ENCODE measurements around the gene ZNF202.
"Not testable (repeated sequence)": the region's sequence is repeated elsewhere in the genome, so short reads cannot be mapped to it uniquely, and the experiment has no call there.

The ZNF202 gene

GRCh38 chr11:123755813-123756212 is 14.4 kb upstream of the ZNF202 start:
- no peak for DNase-seq (ENCODE audit: low read depth in 1 of 2, low spot score in 1 of 2)
- in situ Hi-C loops (cut with HindIII; ENCODE audit: low pct_unique_long_range_greater_than_20kb, low sequenced_read_pairs): no loop called here
- TF ChIP-seq JUND (IDR thresholded peaks at IDR 0.05; ENCODE audit: low read depth): no peak

- in situ Hi-C loops (cut with HindIII; ENCODE audit: low pct_unique_long_range_greater_than_20kb, low sequenced_read_pairs): no loop called here
- no peak for TF ChIP-seq JUND (IDR thresholded peaks at IDR 0.05; ENCODE audit: low read depth)
Measured at GRCh38 chr11:123755344-123755743, 13.9 kb upstream of the ZNF202 start.

GRCh38 chr11:123754101-123754568 is 12.7 kb upstream of the ZNF202 start, which contains the start of gene OR6X1:
TSS of gene OR6X1 (minus strand) at chr11:123754518. CDS start at chr11:123754518, 0 bp downstream.
- in situ Hi-C loops (cut with HindIII; ENCODE audit: low pct_unique_long_range_greater_than_20kb, low sequenced_read_pairs): no loop called here
- TF ChIP-seq JUND (IDR thresholded peaks at IDR 0.05; ENCODE audit: low read depth): no peak
- no peak for DNase-seq (ENCODE audit: low read depth in 1 of 2, low spot score in 1 of 2)

More at GRCh38 chr11:123755344-123755743, 13.9 kb upstream of the ZNF202 start:
- DNase-seq (ENCODE audit: low read depth in 1 of 2, low spot score in 1 of 2): no peak

- in situ Hi-C loops (cut with HindIII; ENCODE audit: low pct_unique_long_range_greater_than_20kb, low sequenced_read_pairs): no loop called here
- no peak for DNase-seq (ENCODE audit: low read depth in 1 of 2, low spot score in 1 of 2)
- TF ChIP-seq JUND (IDR thresholded peaks at IDR 0.05; ENCODE audit: low read depth): no peak
Measured at GRCh38 chr11:123753110-123753509, 11.7 kb upstream of the ZNF202 start.

GRCh38 chr11:123751781-123752180 is 10.3 kb upstream of the ZNF202 start:
- in situ Hi-C loops (cut with HindIII; ENCODE audit: low pct_unique_long_range_greater_than_20kb, low sequenced_read_pairs): no loop called here
- peak in 1 of 2 experiments; percentile 20 for DNase-seq (ENCODE audit: low read depth in 1 of 2, low spot score in 1 of 2)
- no peak for TF ChIP-seq JUND (IDR thresholded peaks at IDR 0.05; ENCODE audit: low read depth)

- in situ Hi-C loops (cut with HindIII; ENCODE audit: low pct_unique_long_range_greater_than_20kb, low sequenced_read_pairs); DNase-seq (ENCODE audit: low read depth in 1 of 2, low spot score in 1 of 2): not testable (repeated sequence)
Measured at GRCh38 chr11:123748349-123748748, 6.9 kb upstream of the ZNF202 start.

- TF ChIP-seq JUND (IDR thresholded peaks at IDR 0.05; ENCODE audit: low read depth): no peak
- in situ Hi-C loops (cut with HindIII; ENCODE audit: low pct_unique_long_range_greater_than_20kb, low sequenced_read_pairs): no loop called here
- no peak for DNase-seq (ENCODE audit: low read depth in 1 of 2, low spot score in 1 of 2)
Measured at GRCh38 chr11:123745764-123746451, 4.4 kb upstream of the ZNF202 start.

- in situ Hi-C loops (cut with HindIII; ENCODE audit: low pct_unique_long_range_greater_than_20kb, low sequenced_read_pairs): no loop called here
- TF ChIP-seq JUND (IDR thresholded peaks at IDR 0.05; ENCODE audit: low read depth): no peak
- no peak for DNase-seq (ENCODE audit: low read depth in 1 of 2, low spot score in 1 of 2)
Measured at GRCh38 chr11:123742724-123743120, 1.3 kb upstream of the ZNF202 start.

- DNase-seq (ENCODE audit: low read depth in 1 of 2, low spot score in 1 of 2): peak in 1 of 2 experiments; percentile 20
- in situ Hi-C loops (cut with HindIII; ENCODE audit: low pct_unique_long_range_greater_than_20kb, low sequenced_read_pairs): no loop called here
- TF ChIP-seq JUND (IDR thresholded peaks at IDR 0.05; ENCODE audit: low read depth): no peak
Measured at GRCh38 chr11:123742031-123742723, 717 bp upstream of the ZNF202 start.

- no peak for TF ChIP-seq JUND (IDR thresholded peaks at IDR 0.05; ENCODE audit: low read depth)
- DNase-seq (ENCODE audit: low read depth in 1 of 2, low spot score in 1 of 2): peak in 1 of 2 experiments; percentile 27
- in situ Hi-C loops (cut with HindIII; ENCODE audit: low pct_unique_long_range_greater_than_20kb, low sequenced_read_pairs): no loop called here
Measured at GRCh38 chr11:123740787-123741158, 687 bp downstream of the ZNF202 start.

- DNase-seq (ENCODE audit: low read depth in 1 of 2, low spot score in 1 of 2): no peak
- in situ Hi-C loops (cut with HindIII; ENCODE audit: low pct_unique_long_range_greater_than_20kb, low sequenced_read_pairs): no loop called here
- no peak for TF ChIP-seq JUND (IDR thresholded peaks at IDR 0.05; ENCODE audit: low read depth)
Measured at GRCh38 chr11:123738374-123738773, 3.1 kb downstream of the ZNF202 start.

GRCh38 chr11:123736769-123737168 is 4.7 kb downstream of the ZNF202 start:
- no peak for TF ChIP-seq JUND (IDR thresholded peaks at IDR 0.05; ENCODE audit: low read depth)
- in situ Hi-C loops (cut with HindIII; ENCODE audit: low pct_unique_long_range_greater_than_20kb, low sequenced_read_pairs): no loop called here
- DNase-seq (ENCODE audit: low read depth in 1 of 2, low spot score in 1 of 2): no peak

- DNase-seq (ENCODE audit: low read depth in 1 of 2, low spot score in 1 of 2): no peak
- TF ChIP-seq JUND (IDR thresholded peaks at IDR 0.05; ENCODE audit: low read depth): no peak
- in situ Hi-C loops (cut with HindIII; ENCODE audit: low pct_unique_long_range_greater_than_20kb, low sequenced_read_pairs): no loop called here
Measured at GRCh38 chr11:123729602-123730001, 11.9 kb downstream of the ZNF202 start.
